ENCODE data around the gene AUTS2.

Gene AUTS2

GRCh38 chr7:69912846-69913245 lies 314.6 kb downstream of the AUTS2 start:
- no peak for DNase-seq

GRCh38 chr7:69919426-69920111 lies 321.3 kb downstream of the AUTS2 start:
- DNase-seq, result no peak

- no peak for DNase-seq
Measured at GRCh38 chr7:69920797-69921196, 322.5 kb downstream of the AUTS2 start.

GRCh38 chr7:69922026-69922803 lies 323.9 kb downstream of the AUTS2 start:
- DNase-seq, result no peak

- DNase-seq, result no peak
Measured at GRCh38 chr7:69927461-69927860, 329.2 kb downstream of the AUTS2 start.

- no peak for DNase-seq
Measured at GRCh38 chr7:69928621-69929020, 330.3 kb downstream of the AUTS2 start.

- DNase-seq, result no peak
Measured at GRCh38 chr7:69929622-69930021, 331.3 kb downstream of the AUTS2 start.

- DNase-seq, result no peak
Measured at GRCh38 chr7:69932034-69932628, 333.9 kb downstream of the AUTS2 start.

GRCh38 chr7:69934144-69934903 lies 336.0 kb downstream of the AUTS2 start:
- no peak for DNase-seq

- DNase-seq, result no peak
Measured at GRCh38 chr7:69935107-69935506, 336.8 kb downstream of the AUTS2 start.

GRCh38 chr7:69937097-69937496 lies 338.8 kb downstream of the AUTS2 start:
- no peak for DNase-seq

- DNase-seq, result no peak
Measured at GRCh38 chr7:69939317-69939716, 341.0 kb downstream of the AUTS2 start.

- DNase-seq, result no peak
Measured at GRCh38 chr7:69941077-69941651, 342.9 kb downstream of the AUTS2 start.

- no peak for DNase-seq
Measured at GRCh38 chr7:69942573-69942972, 344.3 kb downstream of the AUTS2 start.

- no peak for DNase-seq
Measured at GRCh38 chr7:69946901-69947300, 348.6 kb downstream of the AUTS2 start.

- DNase-seq, result no peak
Measured at GRCh38 chr7:69947998-69948397, 349.7 kb downstream of the AUTS2 start.

- no peak for DNase-seq
Measured at GRCh38 chr7:69949122-69949521, 350.8 kb downstream of the AUTS2 start.

- DNase-seq, result no peak
Measured at GRCh38 chr7:69951458-69951857, 353.2 kb downstream of the AUTS2 start.

GRCh38 chr7:69953136-69954067 lies 355.1 kb downstream of the AUTS2 start:
- DNase-seq, result no peak

- no peak for DNase-seq
Measured at GRCh38 chr7:69956541-69956940, 358.3 kb downstream of the AUTS2 start.

GRCh38 chr7:69957661-69958060 lies 359.4 kb downstream of the AUTS2 start:
- no peak for DNase-seq

All from NK-92 treated with Interleukin-12 subunit alpha and Interleukin-12 subunit beta, amount 100 ng/mL, for 24 hours (cell line).